Activated T-cell treated with anti-CD3 and anti-CD28 coated beads, Interleukin-2, amount 50 U/mL, for 72 hours (primary cell): ENCODE results near the gene CAMK1D. TPM values are rescaled to one million over a fixed set of nuclear protein-coding genes. Genes with fewer than 3 reads are reported as not detected.

Source experiments
- ATAC-seq, 2 donors: fragments of 150-1000 bp; cut with Tn5 transposase; replicated peaks in 1 of 2; 2 replicates each; pipeline ENCODE4 v1.10.0; 2021; ENCODE audit warnings: moderate library complexity in 2 of 2, mild to moderate bottlenecking in 1 of 2
- DNase-seq, 2 donors: peaks; one replicate each; pipeline ENCODE4 v3.0.0; 2021 to 2022; ENCODE audit warnings: mixed read lengths in 1 of 2
- H3K27ac Mint-ChIP-seq: one replicate; pipeline ENCODE4 v1.8.0; 2022; ENCODE audit warnings: mild to moderate bottlenecking, moderate library complexity, mixed read lengths
- H3K27me3 Mint-ChIP-seq: one replicate; pipeline ENCODE4 v1.8.0; 2022; ENCODE audit warnings: low read depth, mixed read lengths
- H3K36me3 Mint-ChIP-seq, 2 donors: one replicate each; pipeline ENCODE4 v1.8.0; 2022; ENCODE audit warnings: mixed read lengths in 2 of 2, mild to moderate bottlenecking in 1 of 2; ENCODE audit not compliant: insufficient read depth in 2 of 2
- H3K4me1 Mint-ChIP-seq: one replicate; pipeline ENCODE4 v1.8.0; 2022; ENCODE audit warnings: low read depth, mixed read lengths
- H3K4me3 Mint-ChIP-seq, 2 donors: one replicate each; pipeline ENCODE4 v1.8.0; 2022; ENCODE audit warnings: mild to moderate bottlenecking in 2 of 2, mixed read lengths in 2 of 2, moderate library complexity in 2 of 2
- H3K9me3 Mint-ChIP-seq, 2 donors: one replicate each; pipeline ENCODE4 v1.8.0; 2022; ENCODE audit warnings: mixed read lengths in 2 of 2
- total RNA-seq, 2 donors: library from RNA; stranded (reverse); gene quantifications; one replicate each; pipeline ENCODE4 v1.2.3, GENCODE V29; 2022

CAMK1D gene
- total RNA-seq, 2 donors from 2014 or later = 19.9 to 25.3 TPM

DNA sequence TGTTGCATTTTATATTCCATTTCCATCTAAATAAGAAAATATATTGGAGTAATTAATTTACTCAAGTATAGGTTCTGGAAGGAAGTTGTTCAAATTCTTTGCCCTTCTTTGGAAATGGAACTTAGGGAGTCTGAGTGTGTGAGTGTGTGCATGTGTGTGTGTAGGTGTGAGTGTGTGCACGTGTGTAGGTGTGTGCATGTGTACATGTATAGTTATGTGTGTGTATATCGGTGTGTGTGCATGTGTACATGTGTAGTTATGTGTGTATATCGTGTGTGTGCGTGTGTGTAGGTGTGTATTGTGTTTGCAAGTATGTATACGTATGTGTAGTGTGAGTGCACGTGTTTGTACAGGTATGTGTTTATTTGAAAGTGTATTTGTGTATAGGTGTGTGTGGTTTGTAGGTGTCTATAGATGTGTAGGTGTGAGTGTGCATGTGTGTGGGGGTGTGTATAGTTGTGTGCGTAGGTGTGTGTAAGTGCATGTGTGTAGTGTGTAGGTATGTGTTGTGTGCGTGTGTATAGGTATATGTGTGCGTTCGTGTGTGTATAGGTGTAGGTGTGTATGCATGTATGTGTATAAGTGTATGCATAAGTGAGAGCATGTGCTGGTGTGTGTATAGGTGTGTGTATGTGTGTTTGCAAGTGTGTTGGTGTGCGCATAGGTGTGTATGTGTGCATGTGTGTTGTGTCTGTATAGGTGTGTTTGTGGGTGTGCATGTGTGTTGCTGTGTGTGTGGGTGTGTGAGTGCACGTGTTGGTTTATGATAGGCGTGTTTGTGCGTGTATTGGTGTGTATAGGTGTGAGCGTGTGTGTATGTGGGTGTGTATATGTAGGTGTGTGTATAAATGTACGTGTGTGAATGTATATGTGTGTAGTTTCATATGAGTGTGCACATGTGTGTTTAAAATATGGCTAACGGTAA is 266.2 kb downstream of the CAMK1D start:
- ATAC-seq = no peak
- H3K27ac Mint-ChIP-seq = no peak overlapping the region
- no peak for DNase-seq
- peaks cover 4% of the 10 kb centered on the region for H3K4me1 Mint-ChIP-seq
- H3K9me3 Mint-ChIP-seq = no peaks in the 10 kb centered on the region
- no peaks in the 10 kb centered on the region for H3K36me3 Mint-ChIP-seq
- no peak overlapping the region for H3K4me3 Mint-ChIP-seq
- no peaks in the 10 kb centered on the region for H3K27me3 Mint-ChIP-seq

DNA sequence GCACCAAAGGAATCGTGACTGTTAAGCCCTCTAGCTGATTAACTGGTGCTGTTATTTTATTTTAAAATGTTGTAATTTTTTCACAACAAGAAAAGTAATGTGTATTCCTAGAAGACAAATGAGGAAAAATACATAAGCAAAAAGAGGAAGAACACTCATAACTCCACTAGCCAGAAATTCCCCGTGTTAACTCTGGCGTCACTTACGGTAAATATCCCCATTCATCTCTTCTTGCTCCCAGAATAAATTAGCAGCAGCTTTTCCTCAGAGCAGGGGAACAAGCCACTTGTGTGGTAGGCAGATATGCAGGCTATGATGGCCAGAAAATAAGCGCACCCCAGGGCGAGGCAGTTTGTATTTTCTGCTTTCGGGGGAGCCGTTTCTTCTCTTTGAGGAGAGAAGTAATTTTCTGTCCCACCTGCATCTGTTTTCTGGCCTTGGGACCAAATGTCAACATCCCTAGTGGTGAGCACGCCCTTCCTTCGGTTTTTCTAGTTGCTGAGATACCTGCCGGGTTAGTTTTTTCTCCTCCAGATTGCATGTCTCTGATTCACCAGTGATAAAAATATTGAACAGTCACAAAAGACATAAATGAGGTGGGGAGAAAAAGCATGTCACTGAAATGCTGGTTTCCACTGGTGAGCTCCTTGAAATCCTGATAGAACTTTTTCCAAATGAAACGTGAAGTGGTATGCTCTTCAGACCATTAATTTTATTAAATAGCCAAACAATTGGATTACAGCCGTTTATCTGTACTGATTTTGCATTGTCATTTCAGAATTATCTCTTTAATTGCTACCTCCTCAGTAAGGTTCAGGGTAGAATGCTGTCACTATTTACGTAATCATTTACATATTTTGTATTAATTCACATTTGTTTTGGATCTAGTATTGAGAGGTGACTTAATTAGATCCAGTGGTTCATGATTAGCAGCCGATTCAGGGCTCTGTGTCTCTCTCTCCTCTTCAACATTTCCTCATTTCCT is 268.1 kb downstream of the CAMK1D start:
- ATAC-seq = no peak
- peak overlapping the region; percentile 55 for H3K27ac Mint-ChIP-seq
- H3K27me3 Mint-ChIP-seq = no peaks in the 10 kb centered on the region
- no peaks in the 10 kb centered on the region for H3K9me3 Mint-ChIP-seq
- H3K4me3 Mint-ChIP-seq = no peak overlapping the region
- H3K36me3 Mint-ChIP-seq = no peaks in the 10 kb centered on the region
- H3K4me1 Mint-ChIP-seq = peaks cover 4% of the 10 kb centered on the region
- no peak for DNase-seq

DNA sequence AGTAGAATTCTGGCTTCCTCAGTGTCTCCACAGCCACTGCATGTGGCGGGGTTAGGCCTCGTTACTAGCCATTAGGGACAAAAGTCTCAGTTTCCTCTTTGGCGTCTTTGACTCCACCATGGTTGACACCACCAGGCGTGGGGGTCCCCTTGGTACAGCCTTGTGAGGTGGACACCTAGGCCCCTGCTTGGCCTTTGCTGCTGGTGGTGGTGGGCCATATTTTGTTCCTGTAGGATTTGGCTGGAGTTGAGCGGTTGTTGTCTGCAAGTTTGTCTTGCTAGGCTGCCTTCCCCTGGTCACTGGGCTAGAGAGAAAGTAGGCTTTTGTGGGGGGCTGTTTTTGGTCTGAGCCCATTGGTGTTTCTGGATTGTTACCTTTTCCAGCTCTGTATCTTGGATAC is 272.7 kb downstream of the CAMK1D start:
- Mint-ChIP-seq H3K4me1 (peaks cover 4% of the 10 kb centered on the region), H3K4me3 (no peak overlapping the region), H3K36me3 (no peaks in the 10 kb centered on the region), H3K27me3 (no peaks in the 10 kb centered on the region), H3K9me3 (no peaks in the 10 kb centered on the region), H3K27ac (no peak overlapping the region)
- ATAC-seq (no peak), DNase-seq (no peak)

DNA sequence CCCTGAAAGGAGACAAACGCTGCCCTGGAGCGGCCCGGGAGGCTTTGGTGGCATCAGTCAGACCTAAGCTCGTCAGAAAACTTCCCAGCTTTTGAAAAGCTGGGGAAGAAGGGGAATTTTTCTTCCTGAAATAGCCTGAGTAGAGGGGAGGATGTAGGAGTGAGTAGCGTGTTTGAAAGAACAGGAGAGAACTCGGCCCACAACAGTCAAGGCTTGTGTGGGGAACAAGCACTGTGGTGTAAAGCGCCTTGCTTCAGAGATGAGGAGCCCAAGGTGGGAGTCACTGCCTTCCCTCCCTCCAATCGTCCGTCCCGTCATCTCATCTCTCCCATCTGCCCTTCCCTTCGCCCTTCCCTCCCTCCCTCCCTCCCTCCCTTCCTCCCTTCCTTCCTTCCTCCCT is 273.3 kb downstream of the CAMK1D start:
- no peak overlapping the region for H3K27ac Mint-ChIP-seq
- H3K4me1 Mint-ChIP-seq = peaks cover 4% of the 10 kb centered on the region
- ATAC-seq = no peak
- H3K4me3 Mint-ChIP-seq = no peak overlapping the region
- no peaks in the 10 kb centered on the region for H3K36me3 Mint-ChIP-seq
- no peaks in the 10 kb centered on the region for H3K27me3 Mint-ChIP-seq
- no peaks in the 10 kb centered on the region for H3K9me3 Mint-ChIP-seq
- no peak for DNase-seq

DNA sequence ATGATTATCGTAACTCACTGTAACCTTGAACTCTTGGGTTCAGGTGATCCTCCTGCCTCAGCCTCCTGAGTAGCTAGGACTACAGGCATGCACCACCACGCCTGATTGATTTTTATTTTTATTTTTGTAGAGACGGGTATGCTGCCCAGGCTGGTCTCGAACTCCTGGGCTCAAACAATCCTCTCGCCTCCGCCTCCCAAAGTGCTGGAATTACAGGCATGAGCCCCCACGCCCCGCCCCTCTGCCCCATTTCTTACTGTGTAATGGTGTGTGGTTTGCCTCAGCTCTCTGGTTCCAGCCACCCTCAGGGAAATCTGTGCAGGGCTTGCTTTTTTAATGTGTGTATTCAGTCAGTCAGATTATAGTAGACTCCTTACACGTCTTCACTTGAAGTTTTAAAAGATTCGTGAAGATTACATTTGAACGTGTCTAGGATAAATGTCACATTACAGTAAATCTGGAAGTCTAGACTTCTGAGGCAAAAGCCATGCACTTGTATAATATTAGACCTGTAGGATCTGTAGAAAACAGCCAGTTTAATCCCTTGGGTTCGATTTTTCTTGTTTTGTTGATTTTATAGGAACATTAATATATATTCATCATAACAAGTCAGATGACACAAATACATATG is 276.2 kb downstream of the CAMK1D start:
- DNase-seq (no peak), ATAC-seq (no peak)
- H3K9me3 Mint-ChIP-seq = no peaks in the 10 kb centered on the region
- no peak overlapping the region for H3K27ac Mint-ChIP-seq
- H3K4me1 Mint-ChIP-seq = peaks cover 15% of the 10 kb centered on the region
- no peaks in the 10 kb centered on the region for H3K36me3 Mint-ChIP-seq
- H3K4me3 Mint-ChIP-seq = no peak overlapping the region
- H3K27me3 Mint-ChIP-seq = no peaks in the 10 kb centered on the region

- no peaks in the 10 kb centered on the region for H3K36me3 Mint-ChIP-seq
- ATAC-seq = no peak
- H3K4me3 Mint-ChIP-seq = no peak overlapping the region
- no peaks in the 10 kb centered on the region for H3K9me3 Mint-ChIP-seq
- H3K4me1 Mint-ChIP-seq = peaks cover 15% of the 10 kb centered on the region
- no peak overlapping the region for H3K27ac Mint-ChIP-seq
- no peaks in the 10 kb centered on the region for H3K27me3 Mint-ChIP-seq
- no peak for DNase-seq
These were observed 278.8 kb downstream of the CAMK1D start for GRCh38 chr10:12628153-12628552.

DNA sequence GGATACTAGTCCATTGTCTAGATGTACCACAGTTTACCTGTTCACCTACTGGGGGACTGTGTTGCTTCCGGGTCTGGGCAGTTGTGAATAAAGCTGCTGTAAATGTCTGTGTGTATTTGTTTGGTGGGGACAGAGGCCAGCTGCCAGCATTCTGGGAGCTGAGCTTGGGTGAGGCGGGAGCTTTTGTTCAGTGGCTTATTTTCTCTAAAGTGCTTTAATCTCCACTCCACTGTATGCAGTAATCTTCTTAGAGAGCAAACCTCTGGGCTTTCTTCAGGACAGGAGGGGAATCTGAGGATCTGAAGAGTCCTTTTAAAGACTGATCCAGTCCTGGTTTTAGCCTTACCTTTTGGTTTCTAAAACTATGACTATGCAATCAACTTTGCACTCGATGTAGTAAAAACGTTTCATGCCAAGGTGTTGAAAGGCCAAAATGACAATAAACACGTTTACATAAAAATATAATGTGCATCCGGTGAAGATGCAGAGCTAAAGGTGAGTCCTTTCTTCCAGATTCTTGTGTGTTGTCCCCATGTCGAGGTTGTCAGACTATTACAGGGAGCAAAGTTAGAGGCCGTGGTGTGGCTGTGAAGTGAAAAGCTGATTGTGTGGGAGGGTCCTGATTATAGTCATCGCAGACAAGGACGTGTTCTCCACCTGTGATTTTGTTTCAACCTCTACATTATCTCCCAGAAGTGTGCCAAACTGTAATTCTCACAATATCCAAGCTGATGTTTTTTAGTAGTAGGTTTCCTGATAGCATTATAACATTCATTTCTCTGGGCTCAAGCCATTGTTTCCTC is 279.8 kb downstream of the CAMK1D start:
- Mint-ChIP-seq H3K27me3 (no peaks in the 10 kb centered on the region), H3K27ac (peak overlapping the region; percentile 10), H3K4me3 (peak overlapping the region; percentile 11 to 35), H3K36me3 (no peaks in the 10 kb centered on the region), H3K4me1 (peaks cover 23% of the 10 kb centered on the region), H3K9me3 (no peaks in the 10 kb centered on the region)
- DNase-seq (peak; percentile 19 to 36), ATAC-seq (peak; percentile 80 to 84)

DNA sequence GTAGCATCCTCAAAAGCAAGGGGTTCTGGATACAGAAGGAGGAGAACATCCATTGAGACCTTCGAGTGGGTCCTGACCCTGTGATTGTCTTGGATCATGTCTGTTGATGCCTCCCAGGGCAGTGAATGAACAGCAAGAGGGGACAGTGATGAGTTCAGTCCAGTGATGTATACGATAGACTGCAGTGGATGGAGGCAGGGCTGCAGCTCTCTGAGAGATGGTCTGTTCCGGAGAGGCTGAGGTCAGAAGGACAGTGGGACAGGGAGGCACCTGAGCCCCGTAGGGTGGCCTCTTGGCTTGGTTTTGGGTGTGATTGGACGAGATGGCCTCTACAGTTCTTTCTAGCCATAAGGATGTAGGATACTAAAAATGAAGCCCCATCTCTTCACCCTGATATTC is 280.4 kb downstream of the CAMK1D start:
- Mint-ChIP-seq H3K27me3 (no peaks in the 10 kb centered on the region), H3K4me1 (peaks cover 29% of the 10 kb centered on the region), H3K4me3 (peak overlapping the region in 1 of 2 donors; percentile 35), H3K27ac (no peak overlapping the region), H3K36me3 (no peaks in the 10 kb centered on the region), H3K9me3 (no peaks in the 10 kb centered on the region)
- DNase-seq = no peak
- ATAC-seq = peak; percentile 7 to 21

DNA sequence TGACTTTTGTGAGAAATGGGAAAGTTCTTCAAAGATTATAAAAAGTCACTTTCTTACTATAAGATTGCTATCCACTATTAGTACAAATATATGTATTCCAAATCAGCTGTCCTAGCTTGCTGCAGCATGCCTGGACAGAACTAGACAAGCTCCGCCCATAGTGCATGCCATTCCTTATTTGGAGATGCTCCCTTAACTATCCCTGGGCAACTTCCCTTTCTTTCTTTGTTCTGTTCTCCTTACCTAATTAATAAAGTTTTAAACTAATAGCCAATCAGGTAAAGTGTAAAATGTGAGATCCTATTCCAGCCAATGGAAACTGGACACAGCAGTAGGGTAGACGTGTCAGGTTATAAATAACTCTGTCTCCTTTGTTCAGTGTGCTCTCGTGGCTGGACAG is 281.9 kb downstream of the CAMK1D start:
- Mint-ChIP-seq H3K27ac (no peak overlapping the region), H3K27me3 (no peaks in the 10 kb centered on the region), H3K9me3 (no peaks in the 10 kb centered on the region), H3K4me1 (peaks cover 43% of the 10 kb centered on the region), H3K36me3 (no peaks in the 10 kb centered on the region), H3K4me3 (no peak overlapping the region)
- no peak for DNase-seq
- no peak for ATAC-seq

- DNase-seq = no peak
- Mint-ChIP-seq H3K27ac (no peak overlapping the region), H3K4me1 (peaks cover 51% of the 10 kb centered on the region), H3K9me3 (no peaks in the 10 kb centered on the region), H3K27me3 (no peaks in the 10 kb centered on the region), H3K4me3 (no peak overlapping the region), H3K36me3 (no peaks in the 10 kb centered on the region)
- ATAC-seq = no peak
These were observed 282.6 kb downstream of the CAMK1D start for GRCh38 chr10:12631787-12632562.

DNA sequence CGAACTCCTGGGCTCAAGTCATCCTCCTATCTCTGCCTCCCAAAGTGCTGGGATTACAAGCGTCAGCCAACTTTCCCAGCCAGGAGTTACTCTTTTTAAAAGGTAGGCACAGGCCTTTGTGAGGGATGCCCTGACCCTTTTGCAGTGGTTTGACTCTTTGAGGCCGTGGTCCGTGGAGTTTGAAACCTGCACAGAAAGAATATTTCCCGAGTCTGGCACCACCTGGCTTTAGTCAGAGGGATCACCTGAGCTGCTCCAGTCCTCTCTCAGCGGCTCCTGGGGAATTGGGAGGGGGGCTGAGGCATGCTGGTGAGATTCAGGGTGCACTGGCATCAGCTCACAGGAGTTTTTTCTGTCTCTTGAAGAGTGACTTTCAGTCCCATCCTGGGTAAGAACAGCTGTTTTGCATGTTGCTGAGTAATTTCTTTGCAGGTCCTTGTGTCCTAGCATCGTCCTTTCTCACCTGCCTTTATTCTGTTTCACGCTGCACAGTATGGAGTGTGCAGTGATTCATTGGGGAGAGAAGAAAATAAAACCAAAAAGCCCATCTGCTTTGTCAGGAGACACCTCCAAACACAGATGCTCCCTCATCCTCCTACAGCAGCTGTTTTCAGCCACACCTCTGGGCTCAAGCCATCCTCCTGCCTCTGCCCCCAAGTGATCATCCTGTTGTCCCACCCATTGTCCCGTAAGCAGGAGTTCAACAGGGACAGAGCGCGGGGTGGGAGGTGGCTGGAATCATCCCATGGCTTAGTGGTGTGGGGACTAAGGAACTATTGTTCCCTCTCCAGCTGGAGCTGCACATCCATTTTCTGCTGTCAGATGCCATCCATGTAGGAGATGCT is 284.7 kb downstream of the CAMK1D start:
- Mint-ChIP-seq H3K4me1 (peaks cover 62% of the 10 kb centered on the region), H3K27ac (no peak overlapping the region), H3K27me3 (no peaks in the 10 kb centered on the region), H3K9me3 (no peaks in the 10 kb centered on the region), H3K4me3 (peak overlapping the region in 1 of 2 donors; percentile 75), H3K36me3 (no peaks in the 10 kb centered on the region)
- peak in 1 of 2 donors; percentile 11 for ATAC-seq
- DNase-seq = no peak
